KMS-11 (cell line): Measurements from ENCODE around the gene PRSS12.
"Not testable (repeated sequence)": the region's sequence is repeated elsewhere in the genome, so short reads cannot be mapped to it uniquely, and the experiment has no call there.

Source experiments
- H2AFZ ChIP-seq: fragments of 200-600 bp; sonication (generic); 2 replicates; pipeline ENCODE4 v1.6.1; 2016; ENCODE audit warnings: antibody characterized with exemption, mixed run types, low read depth
- H3K27ac ChIP-seq: fragments of 200-600 bp; sonication (generic); 2 replicates; pipeline ENCODE4 v1.6.1; 2016; ENCODE audit warnings: mild to moderate bottlenecking, mixed run types
- H3K27me3 ChIP-seq: fragments of 200-600 bp; sonication (generic); 2 replicates; pipeline ENCODE4 v1.6.1; 2017; ENCODE audit warnings: mild to moderate bottlenecking, low read depth, mixed run types, moderate library complexity; ENCODE audit not compliant: insufficient read depth
- H3K36me3 ChIP-seq: fragments of 200-600 bp; sonication (generic); 2 replicates; pipeline ENCODE4 v1.6.1; 2017; ENCODE audit warnings: mild to moderate bottlenecking, mixed run types; ENCODE audit not compliant: insufficient read depth
- H3K4me1 ChIP-seq: fragments of 200-600 bp; sonication (generic); 2 replicates; pipeline ENCODE4 v1.6.1; 2016; ENCODE audit warnings: mild to moderate bottlenecking, low read depth, mixed run types; ENCODE audit not compliant: poor library complexity, severe bottlenecking
- H3K4me2 ChIP-seq: fragments of 200-600 bp; sonication (generic); 2 replicates; pipeline ENCODE4 v1.7.0; 2016; ENCODE audit warnings: mild to moderate bottlenecking, mixed run types
- H3K4me3 ChIP-seq: fragments of 200-600 bp; sonication (generic); IDR thresholded peaks from 2 replicates; pipeline ENCODE4 v1.6.1; 2017; ENCODE audit warnings: low read depth, low read length, mixed read lengths; ENCODE audit not compliant: insufficient read depth
- H3K79me2 ChIP-seq: fragments of 200-600 bp; sonication (generic); 2 replicates; pipeline ENCODE4 v1.6.1; 2016; ENCODE audit warnings: low read depth, mixed run types; ENCODE audit not compliant: insufficient read depth
- H3K9ac ChIP-seq: fragments of 200-600 bp; sonication (generic); 2 replicates; pipeline ENCODE4 v1.6.1; 2016; ENCODE audit warnings: mild to moderate bottlenecking, mixed run types
- H4K20me1 ChIP-seq: fragments of 200-600 bp; sonication (generic); 2 replicates; pipeline ENCODE4 v1.6.1; 2016; ENCODE audit warnings: mild to moderate bottlenecking, mixed run types; ENCODE audit not compliant: insufficient read depth
- CTCF ChIP-seq: fragments of 200-600 bp; sonication (generic); conservative IDR thresholded peaks from 2 replicates; pipeline ENCODE4 v1.6.1; 2017; ENCODE audit warnings: low read depth, mild to moderate bottlenecking, antibody characterized with exemption, low read length, moderate library complexity, mixed read lengths

Gene PRSS12

GRCh38 chr4:118313098-118313497, 39.7 kb downstream of the PRSS12 start:
- TF ChIP-seq CTCF = no peak
- no peak overlapping the region for H3K4me3 ChIP-seq
- no peaks in the 10 kb centered on the region for H3K36me3 ChIP-seq
- H3K4me2 ChIP-seq = no peak overlapping the region
- H3K79me2 ChIP-seq = no peaks in the 10 kb centered on the region
- no peaks in the 10 kb centered on the region for H3K4me1 ChIP-seq
- H3K27me3 ChIP-seq = no peaks in the 10 kb centered on the region
- no peak overlapping the region for H3K27ac ChIP-seq
- H2AFZ ChIP-seq = no peak overlapping the region
- H3K9ac ChIP-seq = no peak overlapping the region
- no peaks in the 10 kb centered on the region for H4K20me1 ChIP-seq

- Histone ChIP-seq H3K27me3 (no peaks in the 10 kb centered on the region), H3K36me3 (no peaks in the 10 kb centered on the region), H3K9ac (no peak overlapping the region), H3K27ac (no peak overlapping the region), H3K4me1 (no peaks in the 10 kb centered on the region), H3K4me2 (no peak overlapping the region), H3K4me3 (no peak overlapping the region), H4K20me1 (no peaks in the 10 kb centered on the region), H2AFZ (no peak overlapping the region), H3K79me2 (no peaks in the 10 kb centered on the region)
- TF ChIP-seq CTCF = no peak
Observed at GRCh38 chr4:118308306-118309030, 44.3 kb downstream of the PRSS12 start.

GRCh38 chr4:118307643-118308042, 45.2 kb downstream of the PRSS12 start:
- Histone ChIP-seq H4K20me1 (no peaks in the 10 kb centered on the region), H3K4me2 (no peak overlapping the region), H3K36me3 (no peaks in the 10 kb centered on the region), H3K9ac (no peak overlapping the region), H3K4me3 (no peak overlapping the region), H3K4me1 (no peaks in the 10 kb centered on the region), H3K27me3 (no peaks in the 10 kb centered on the region), H3K79me2 (no peaks in the 10 kb centered on the region), H3K27ac (no peak overlapping the region), H2AFZ (no peak overlapping the region)
- TF ChIP-seq CTCF = no peak

GRCh38 chr4:118299619-118300018, 53.2 kb downstream of the PRSS12 start:
- H4K20me1 ChIP-seq, H3K9ac ChIP-seq, H3K27me3 ChIP-seq, H3K36me3 ChIP-seq, H2AFZ ChIP-seq, H3K79me2 ChIP-seq, H3K27ac ChIP-seq, H3K4me2 ChIP-seq, H3K4me1 ChIP-seq, H3K4me3 ChIP-seq: not testable (repeated sequence)

GRCh38 chr4:118296729-118297128, 56.1 kb downstream of the PRSS12 start:
- no peak for TF ChIP-seq CTCF
- H3K27ac ChIP-seq = no peak overlapping the region

More at GRCh38 chr4:118296729-118297128, 56.1 kb downstream of the PRSS12 start:
- Histone ChIP-seq H3K4me3 (no peak overlapping the region), H3K9ac (no peak overlapping the region), H3K4me1 (no peaks in the 10 kb centered on the region), H2AFZ (no peak overlapping the region), H3K79me2 (no peaks in the 10 kb centered on the region), H3K4me2 (no peak overlapping the region), H3K27me3 (no peaks in the 10 kb centered on the region), H4K20me1 (no peaks in the 10 kb centered on the region), H3K36me3 (no peaks in the 10 kb centered on the region)
